Mammary epithelial cell (primary cell): Measurements from ENCODE around the gene CARD19.

Experiments used
- EZH2 ChIP-seq: IDR thresholded peaks from 2 replicates; pipeline ENCODE4 v1.6.1; 2012; ENCODE audit warnings: low read length, inconsistent platforms, borderline replicate concordance
- TF ChIP-seq, protein P1 (sequence below), 2 donors: IDR thresholded peaks in 1 of 2; conservative IDR thresholded peaks in 1 of 2; 2 replicates each; pipeline ENCODE4 v1.5.1; 2011 to 2012; ENCODE audit warnings: inconsistent platforms in 2 of 2, low read length in 2 of 2, mild to moderate bottlenecking in 2 of 2, control low read depth in 1 of 2, low read depth in 1 of 2; ENCODE audit not compliant: insufficient read depth in 1 of 2; ENCODE audit errors: extremely low read depth in 1 of 2

DNA sequence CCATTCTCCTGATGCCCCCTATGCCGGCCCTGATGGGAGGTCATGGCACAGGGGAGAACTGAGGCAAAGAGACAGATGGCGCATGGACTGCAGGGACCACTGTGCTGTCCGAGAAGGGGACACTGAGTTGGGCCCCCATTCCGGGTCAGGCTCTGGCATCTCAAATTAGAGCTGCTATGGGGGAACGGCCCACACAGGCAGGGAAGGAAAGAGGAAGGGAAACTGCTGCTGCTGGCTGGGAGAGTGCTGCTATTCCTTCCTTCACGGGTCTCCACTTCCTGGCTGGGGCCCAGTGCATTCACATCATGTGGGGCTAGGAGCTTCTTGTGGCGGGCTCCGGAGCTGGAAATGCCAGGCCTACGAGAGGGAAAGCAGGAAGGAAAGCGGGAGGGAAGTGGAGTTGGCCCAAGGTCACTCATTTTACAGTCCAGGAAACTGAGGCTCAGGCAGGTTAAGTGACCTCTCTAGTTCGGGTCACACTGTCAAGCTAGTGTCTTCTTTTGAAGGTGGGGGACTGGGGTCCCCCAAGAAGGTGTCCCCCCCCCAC is 1.3 kb upstream of the CARD19 start:
- no peak for TF ChIP-seq EZH2
- TF ChIP-seq, protein P1, sequence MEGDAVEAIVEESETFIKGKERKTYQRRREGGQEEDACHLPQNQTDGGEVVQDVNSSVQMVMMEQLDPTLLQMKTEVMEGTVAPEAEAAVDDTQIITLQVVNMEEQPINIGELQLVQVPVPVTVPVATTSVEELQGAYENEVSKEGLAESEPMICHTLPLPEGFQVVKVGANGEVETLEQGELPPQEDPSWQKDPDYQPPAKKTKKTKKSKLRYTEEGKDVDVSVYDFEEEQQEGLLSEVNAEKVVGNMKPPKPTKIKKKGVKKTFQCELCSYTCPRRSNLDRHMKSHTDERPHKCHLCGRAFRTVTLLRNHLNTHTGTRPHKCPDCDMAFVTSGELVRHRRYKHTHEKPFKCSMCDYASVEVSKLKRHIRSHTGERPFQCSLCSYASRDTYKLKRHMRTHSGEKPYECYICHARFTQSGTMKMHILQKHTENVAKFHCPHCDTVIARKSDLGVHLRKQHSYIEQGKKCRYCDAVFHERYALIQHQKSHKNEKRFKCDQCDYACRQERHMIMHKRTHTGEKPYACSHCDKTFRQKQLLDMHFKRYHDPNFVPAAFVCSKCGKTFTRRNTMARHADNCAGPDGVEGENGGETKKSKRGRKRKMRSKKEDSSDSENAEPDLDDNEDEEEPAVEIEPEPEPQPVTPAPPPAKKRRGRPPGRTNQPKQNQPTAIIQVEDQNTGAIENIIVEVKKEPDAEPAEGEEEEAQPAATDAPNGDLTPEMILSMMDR (conservative IDR thresholded peaks at IDR 0.05 in 1 of 2, IDR thresholded peaks at IDR 0.05 in 1 of 2; ENCODE audit: extremely low read depth in 1 of 2, insufficient read depth in 1 of 2, low read depth in 1 of 2, low read length in 2 of 2): no peak
